HuH-7.5 (cell line): Measurements from ENCODE around the gene USH1C.

Experiments used
- DNase-seq: peaks from one replicate; pipeline ENCODE4 v3.0.0; 2011; ENCODE audit warnings: low spot score

The USH1C gene

GRCh38 chr11:17472467-17472866, 71.7 kb downstream of the USH1C start:
- DNase-seq: no peak

- no peak for DNase-seq
These were observed 72.7 kb downstream of the USH1C start for GRCh38 chr11:17471501-17471900.

GRCh38 chr11:17469998-17470397, 74.2 kb downstream of the USH1C start:
- no peak for DNase-seq

GRCh38 chr11:17468122-17468521, 76.1 kb downstream of the USH1C start:
- no peak for DNase-seq

- no peak for DNase-seq
These were observed 80.6 kb downstream of the USH1C start for GRCh38 chr11:17463546-17464174.

GRCh38 chr11:17462940-17463339, 81.3 kb downstream of the USH1C start:
- no peak for DNase-seq

- no peak for DNase-seq
These were observed 83.8 kb downstream of the USH1C start for GRCh38 chr11:17460406-17460805.

GRCh38 chr11:17459236-17459896, 84.8 kb downstream of the USH1C start:
- no peak for DNase-seq

- DNase-seq: no peak
These were observed 85.9 kb downstream of the USH1C start for GRCh38 chr11:17458268-17458667.

- DNase-seq: no peak
These were observed 86.6 kb downstream of the USH1C start for GRCh38 chr11:17457396-17458173.

- no peak for DNase-seq
These were observed 91.5 kb downstream of the USH1C start for GRCh38 chr11:17452668-17453067.

GRCh38 chr11:17449158-17449557, 95.1 kb downstream of the USH1C start:
- no peak for DNase-seq

GRCh38 chr11:17446482-17446881, 97.7 kb downstream of the USH1C start:
- DNase-seq: no peak

GRCh38 chr11:17445240-17445795, 98.9 kb downstream of the USH1C start:
- no peak for DNase-seq

GRCh38 chr11:17443926-17444690, 100.1 kb downstream of the USH1C start:
- DNase-seq: no peak
